ENCODE results near the gene C5orf24.
"Not testable (repeated sequence)": the region's sequence is repeated elsewhere in the genome, so short reads cannot be mapped to it uniquely, and the experiment has no call there.

C5orf24 gene

DNA sequence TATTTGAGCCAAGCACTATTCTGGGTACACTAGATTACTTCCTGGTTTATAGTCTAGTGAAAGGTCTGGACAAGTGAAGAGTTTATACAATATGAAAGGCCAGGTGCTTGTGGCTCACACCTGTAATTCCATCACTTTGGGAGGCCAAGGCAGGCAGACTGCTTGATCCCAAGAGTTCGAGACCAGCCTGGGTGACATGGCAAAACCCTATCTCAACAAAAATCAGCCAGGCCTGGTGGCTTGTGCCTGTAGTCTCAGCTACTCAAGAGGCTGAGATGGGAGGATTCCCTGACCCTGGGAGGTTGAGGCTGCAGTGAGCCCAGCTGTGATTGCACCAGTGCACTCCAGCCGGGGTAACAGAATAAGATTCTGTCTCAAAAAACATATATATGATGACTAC is 18.9 kb downstream of the C5orf24 start:
- no peak for DNase-seq

DNA sequence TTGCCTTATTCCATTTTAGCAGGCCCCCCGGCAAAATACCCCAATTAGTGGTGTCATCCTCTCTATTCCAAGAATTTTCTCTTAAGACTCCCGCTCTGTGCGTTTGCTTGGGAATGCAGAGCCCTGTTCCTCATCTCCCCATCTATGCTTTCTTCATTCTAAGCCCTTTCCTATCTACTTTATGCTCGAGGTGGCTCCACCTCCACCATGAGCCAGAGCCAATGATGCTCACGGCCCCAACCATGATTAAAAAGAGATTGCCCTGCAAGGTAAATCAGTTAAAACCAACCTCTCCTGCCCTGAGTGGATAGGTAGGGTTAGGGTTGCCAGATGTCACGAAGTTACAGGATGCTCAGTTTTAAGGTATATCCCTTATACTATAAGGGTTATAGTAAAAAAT is 27.7 kb downstream of the C5orf24 start:
- DNase-seq: no peak

DNA sequence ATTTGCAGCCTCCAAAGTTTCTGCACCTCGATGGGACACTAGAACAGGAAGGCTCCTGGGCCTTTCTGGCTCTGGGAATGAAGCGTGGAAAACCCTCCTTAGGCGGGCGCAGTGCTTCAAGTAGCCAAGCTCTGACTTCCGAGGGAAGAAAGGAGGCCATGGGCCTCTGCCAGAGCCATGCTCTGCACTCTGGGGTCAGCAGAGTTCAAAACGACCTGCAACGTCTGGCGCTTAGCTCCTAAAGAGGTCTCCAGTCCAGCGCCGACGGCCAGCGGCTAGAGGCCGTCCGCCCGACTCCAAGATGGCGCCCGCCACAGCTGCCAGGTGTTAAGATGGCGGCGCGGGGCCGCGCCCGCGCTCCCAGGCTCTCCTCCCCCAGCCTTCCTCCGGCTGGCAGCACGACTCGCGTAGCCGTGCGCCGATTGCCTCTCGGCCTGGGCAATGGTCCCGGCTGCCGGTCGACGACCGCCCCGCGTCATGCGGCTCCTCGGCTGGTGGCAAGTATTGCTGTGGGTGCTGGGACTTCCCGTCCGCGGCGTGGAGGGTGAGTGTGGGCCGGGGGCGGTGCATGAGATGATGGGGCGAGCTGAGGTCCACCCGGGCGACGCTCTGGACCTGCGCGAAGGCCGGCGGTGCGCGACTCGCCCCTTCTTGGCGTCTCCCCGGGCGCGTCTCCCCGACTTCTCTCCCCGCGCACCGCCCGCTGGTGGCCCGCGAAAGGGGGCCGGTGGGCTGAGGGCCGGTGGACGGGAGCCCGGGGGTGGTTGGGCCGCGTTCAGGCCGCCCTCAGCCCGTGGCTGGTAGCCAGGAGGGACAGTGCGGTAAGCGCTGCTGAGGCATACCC is 28.4 kb downstream of the C5orf24 start, which contains the start of gene TXNDC15:
Gene TXNDC15, plus strand, starts transcription at position 385 of the 844 bp plus-strand sequence. Its CDS starts 57 bp downstream, at position 442.
- DNase-seq: peak; percentile 65

DNA sequence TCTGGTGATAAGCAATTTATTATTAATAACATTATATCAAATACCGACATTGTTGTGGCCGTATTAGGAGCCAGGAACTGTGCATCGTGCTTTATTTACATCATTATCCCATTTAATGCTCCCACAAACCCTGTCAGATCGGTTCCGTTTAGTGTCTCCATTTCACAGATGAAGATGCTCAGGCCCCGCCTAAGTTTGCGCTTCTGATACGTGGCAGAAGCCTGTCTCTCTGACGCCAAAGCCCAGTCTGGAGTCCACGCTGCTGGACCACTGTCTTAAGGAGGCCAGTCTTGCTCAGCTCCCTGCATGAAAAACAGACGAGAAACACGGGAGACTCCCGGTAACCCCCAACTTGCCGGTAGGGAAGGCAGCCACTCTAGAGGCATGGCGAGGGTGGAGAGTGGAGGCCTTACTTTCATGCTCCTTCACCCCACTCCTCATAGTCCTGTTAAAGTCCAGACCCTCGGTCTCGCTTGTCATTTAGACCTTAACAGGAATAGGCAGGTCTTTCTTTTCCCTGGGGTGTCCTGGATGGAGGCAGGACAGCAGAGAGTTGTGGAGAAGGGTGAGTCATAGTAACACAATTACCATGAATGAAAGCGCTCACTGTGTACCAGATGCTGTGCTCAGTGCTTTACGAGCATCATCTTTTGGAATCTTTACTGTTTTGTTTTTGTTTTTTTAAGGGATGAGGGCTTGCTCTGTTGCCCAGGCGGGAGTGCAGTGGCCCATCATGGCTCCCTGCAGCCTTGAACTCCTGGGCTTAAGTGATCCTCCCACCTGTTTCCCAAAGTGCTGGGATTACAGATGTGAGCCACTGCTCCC is 29.3 kb downstream of the C5orf24 start:
- no peak for DNase-seq

DNA sequence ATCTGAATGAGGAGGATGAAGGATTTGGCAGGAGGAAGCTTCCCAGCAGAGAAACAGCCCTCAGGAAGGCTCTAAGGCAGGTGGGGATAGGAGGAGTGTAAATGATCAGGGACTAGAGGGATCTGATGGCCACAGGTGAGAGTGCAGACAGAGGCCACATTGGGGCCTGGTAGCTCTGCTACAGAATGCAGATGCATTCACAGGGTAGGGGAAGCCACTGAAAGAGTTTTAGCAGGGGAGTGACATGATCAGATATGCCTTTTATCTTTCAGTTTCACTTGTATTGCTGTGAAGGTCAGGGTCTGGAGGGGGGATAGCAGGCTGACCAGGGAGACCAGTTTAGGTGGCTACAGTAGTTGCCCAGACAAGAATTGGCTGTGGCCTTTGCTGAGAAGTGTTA is 31.4 kb downstream of the C5orf24 start:
- DNase-seq: no peak

DNA sequence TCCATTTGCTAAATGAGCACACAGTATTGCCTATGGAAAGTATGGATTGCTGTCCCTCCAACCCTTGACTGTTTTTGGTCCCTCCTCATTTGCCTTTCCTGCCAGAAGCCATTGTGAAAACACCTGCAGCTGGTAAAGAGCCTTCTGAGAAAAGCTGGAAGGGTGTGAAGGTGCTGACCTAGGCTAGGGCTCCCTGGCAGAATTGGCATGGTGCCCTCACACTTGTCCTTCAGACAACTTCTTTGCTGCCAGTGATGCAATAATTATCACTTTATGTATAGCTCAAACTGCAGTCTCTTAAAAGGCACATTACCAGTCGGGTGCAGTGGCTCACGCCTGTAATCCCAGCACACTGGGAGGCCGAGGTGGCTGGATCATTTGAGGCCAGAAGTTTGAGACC is 32.6 kb downstream of the C5orf24 start:
- peak; percentile 42 for DNase-seq

DNA sequence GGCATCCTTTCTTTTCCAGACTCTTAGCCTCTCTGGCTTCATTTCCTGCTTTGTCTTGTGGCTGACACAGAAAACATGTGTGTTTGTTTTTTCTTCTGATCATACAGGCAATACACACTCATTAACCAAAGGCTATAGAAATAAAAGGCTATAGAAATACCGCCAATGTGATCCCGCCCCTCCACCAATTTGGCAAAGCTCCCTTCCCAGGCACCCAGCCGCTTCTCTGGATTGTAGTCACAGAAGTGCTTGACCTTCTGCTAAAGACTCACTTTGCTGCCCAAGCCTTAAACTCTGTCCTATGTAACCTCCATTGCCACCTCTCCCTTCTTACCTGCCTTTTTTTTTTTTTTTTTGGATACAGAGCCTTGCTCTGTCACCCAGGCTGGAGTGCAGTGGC is 33.7 kb downstream of the C5orf24 start:
- DNase-seq: no peak

DNA sequence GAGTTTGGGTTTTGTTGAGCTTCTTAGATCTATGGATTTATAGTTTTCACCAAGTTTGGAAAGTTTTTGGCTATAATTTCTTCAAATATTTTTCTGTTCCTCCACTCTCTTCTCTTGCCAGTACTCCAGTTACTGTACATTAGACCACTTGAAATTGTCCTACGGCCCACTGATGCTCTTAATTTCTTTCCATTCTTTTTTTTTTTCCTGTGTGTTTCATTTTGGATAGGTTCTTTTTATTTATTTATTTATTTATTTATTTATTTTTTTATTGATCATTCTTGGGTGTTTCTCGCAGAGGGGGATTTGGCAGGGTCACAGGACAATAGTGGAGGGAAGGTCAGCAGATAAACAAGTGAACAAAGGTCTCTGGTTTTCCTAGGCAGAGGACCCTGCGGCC is 35.2 kb downstream of the C5orf24 start:
- DNase-seq: not testable (repeated sequence)

DNA sequence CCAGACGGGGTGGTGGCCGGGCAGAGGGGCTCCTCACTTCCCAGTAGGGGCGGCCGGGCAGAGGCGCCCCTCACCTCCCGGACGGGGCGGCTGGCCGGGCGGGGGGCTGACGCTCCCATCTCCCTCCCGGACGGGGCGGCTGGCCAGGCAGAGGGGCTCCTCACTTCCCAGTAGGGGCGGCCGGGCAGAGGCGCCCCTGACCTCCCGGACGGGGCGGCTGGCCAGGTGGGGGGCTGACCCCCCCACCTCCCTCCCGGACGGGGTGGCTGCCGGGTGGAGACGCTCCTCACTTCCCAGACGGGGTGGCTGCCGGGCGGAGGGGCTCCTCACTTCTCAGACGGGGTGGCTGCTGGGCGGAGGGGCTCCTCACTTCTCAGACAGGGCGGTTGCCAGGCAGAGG is 35.9 kb downstream of the C5orf24 start:
- not testable (repeated sequence) for DNase-seq

DNA sequence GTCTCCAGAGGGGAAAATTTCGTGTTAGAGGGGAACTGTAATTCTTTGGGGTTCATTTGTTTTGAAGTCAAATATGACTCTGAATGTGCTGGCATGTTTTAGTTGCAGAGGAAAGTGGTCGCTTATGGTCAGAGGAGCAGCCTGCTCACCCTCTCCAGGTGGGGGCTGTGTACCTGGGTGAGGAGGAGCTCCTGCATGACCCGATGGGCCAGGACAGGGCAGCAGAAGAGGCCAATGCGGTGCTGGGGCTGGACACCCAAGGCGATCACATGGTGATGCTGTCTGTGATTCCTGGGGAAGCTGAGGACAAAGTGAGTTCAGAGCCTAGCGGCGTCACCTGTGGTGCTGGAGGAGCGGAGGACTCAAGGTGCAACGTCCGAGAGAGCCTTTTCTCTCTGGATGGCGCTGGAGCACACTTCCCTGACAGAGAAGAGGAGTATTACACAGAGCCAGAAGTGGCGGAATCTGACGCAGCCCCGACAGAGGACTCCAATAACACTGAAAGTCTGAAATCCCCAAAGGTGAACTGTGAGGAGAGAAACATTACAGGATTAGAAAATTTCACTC is 41.9 kb downstream of the C5orf24 start:
- DNase-seq: no peak

DNA sequence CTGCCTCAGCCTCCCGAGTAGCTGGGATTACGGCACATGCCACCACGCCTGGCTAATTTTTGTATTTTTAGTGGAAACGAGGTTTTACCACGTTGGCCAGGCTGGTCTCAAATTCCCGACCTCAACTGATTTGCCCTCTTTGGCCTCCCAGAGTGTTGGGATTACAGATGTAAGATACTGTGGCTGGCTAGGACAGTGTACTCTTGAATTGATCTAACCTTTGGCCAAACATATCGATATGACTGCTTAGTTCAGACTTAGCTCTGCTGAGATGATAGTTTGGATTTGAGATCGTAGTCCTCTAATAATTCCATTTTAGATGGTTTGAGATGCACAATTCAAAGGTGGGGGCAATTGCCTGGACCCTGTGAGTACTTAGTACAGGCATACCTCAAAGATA is 43.6 kb downstream of the C5orf24 start:
- no peak for DNase-seq

DNA sequence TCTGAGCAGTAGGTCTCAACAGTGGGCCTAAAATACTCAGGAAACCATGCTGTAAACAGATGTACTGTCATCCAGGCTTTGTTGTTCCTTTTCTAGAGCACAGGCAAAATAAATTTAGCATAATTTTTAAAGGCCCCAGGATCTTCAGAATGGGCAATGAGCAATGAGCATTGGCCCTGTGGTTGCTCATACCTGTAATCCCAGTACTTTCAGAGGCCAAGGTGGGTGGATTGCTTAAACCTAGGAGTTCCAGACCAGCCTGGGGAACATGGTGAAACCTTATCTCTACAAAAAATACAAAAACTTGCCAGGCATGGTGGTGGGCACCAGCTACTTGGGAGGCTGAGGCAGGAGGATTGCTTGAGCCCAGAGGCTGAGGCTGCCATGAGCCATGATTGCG is 45.7 kb downstream of the C5orf24 start:
- DNase-seq: no peak

DNA sequence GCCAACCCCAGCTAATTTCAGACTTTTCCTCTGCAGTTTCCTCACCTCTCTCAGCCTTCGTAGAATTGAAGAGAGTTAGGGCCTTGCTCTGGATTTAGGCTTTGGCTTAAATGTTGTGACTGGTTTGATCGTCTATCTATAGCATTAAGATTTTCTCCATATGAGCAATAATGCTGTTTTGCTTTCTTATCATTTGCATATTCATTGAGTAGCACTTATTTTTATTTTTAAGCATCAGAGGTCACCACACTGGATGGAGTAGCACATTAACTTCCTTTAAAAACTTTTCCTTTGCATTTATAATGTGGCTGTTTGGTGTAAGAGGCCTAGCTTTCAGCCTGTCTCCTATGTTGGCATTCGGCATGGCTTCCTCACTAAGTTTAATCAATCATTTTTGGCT is 46.5 kb downstream of the C5orf24 start:
- no peak for DNase-seq

DNA sequence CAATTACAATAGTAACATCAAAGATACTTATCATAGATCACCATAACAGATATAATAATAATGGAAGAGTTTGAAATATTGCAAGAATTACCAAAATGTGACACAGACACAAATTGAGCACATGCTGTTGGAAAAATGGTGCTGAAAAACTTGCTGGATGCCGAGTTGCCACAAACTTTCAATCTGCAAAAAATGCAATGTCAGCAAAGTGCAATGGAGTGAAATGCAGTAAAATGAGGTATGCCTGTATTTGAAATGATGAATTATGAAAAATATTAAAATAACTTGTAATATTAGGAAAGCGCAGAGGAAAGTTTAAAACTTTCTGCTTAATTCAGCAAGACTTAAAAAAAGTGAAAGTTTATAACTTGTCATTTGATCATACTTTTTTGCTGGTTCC is 47.2 kb downstream of the C5orf24 start:
- no peak for DNase-seq

DNA sequence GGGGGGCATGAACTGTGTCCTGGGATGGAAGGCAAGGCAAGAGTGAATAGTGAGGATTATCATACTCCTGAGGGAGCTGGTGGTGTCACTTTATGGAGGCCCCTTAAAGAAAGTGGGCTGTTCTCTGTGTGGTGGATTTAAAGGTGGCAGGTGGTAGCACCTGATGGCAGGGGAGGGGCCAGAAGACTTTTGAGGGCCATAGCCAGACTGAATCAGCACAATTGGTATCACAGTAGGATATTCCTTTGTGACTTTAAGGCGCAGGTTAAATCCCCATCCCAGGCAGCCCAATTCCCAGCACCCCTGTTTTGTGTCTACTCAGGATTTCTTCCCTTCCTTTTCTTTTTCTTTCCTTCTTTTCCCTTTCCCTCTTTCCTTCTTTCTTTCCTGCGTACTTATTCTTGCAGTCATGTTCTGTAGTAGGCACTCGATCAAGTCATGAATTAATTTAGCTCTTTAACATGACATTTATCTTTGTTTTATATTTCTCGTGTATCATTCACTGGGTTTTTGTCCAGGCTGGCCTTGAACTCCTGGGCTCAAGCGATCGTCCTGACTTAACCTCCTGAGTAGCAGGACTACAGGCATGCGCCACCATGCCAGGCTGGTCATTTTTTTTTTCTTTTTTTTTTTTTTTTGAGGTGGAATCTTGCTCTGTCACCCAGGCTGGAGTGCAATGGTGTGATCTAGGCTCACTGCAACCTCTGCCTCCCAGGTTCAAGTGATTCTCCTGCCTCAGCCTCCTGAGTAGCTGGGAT is 48.2 kb downstream of the C5orf24 start:
- no peak for DNase-seq

DNA sequence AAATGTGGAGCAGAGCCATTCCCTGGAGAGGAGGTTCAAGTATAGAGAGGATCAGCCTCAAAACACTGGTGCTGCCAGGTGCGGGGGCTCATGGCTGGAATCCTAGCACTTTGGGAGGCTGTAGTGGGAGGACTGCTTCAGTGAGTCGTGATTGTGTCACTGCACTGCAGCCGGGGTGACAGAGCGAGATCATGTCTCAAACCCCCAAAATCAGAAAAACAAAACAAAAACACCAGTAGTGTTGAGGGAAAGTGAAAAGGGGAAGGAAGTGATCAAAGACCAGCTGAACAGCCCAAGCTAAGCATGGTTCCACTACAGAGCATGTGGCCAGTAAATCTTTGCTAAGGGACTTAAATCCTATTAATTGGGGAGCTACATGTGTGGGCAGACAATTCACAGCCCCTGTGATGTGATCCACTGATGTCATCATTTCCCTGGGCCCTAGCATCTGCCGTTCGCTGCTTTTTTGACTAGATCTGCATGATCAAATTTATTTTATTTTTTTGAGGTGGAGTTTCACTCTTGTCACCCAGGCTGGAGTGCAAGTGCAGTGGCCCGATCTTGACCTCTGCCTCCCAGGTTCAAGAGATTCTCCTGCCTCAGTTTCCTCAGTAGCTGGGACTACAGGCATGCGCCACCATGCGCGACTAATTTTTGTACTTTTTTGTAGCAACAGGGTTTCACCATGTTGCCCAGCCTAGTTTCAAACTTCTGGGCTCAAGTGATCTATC is 56.5 kb downstream of the C5orf24 start:
- DNase-seq: no peak

DNA sequence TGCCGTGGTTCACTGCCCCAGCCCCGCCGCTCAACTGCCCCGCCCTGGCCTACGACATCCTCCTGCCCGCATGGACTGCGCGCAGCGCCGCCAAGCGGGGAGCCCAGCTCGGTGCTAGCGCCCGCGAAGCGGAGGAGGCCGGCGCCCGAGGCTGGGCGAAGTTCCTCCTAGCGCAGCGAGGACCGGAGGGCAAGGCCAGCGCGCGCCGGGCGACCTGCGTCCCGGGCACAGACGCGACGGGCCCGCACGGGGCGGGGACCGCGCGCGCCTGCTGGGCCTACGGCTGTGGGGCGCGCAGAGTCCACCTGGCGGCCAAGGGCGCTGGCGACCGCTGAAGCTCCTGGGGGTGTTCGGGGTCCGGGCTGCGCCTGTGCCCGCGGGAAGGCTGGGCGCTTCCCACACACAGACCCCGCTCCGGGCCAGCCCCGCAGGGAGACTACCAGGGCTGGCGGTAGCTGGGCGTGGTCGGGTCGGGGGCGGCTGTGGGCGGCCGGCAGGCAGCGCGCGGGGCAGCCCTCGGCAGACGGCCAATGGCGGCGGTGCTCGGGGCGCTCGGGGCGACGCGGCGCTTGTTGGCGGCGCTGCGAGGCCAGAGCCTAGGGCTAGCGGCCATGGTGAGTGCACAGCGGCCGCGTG is 59.0 kb downstream of the C5orf24 start, which contains the start of gene PCBD2:
Gene PCBD2, plus strand, starts transcription at position 522 of the 636 bp plus-strand sequence. Its CDS starts 9 bp downstream, at position 531.
- peak; percentile 69 for DNase-seq

DNA sequence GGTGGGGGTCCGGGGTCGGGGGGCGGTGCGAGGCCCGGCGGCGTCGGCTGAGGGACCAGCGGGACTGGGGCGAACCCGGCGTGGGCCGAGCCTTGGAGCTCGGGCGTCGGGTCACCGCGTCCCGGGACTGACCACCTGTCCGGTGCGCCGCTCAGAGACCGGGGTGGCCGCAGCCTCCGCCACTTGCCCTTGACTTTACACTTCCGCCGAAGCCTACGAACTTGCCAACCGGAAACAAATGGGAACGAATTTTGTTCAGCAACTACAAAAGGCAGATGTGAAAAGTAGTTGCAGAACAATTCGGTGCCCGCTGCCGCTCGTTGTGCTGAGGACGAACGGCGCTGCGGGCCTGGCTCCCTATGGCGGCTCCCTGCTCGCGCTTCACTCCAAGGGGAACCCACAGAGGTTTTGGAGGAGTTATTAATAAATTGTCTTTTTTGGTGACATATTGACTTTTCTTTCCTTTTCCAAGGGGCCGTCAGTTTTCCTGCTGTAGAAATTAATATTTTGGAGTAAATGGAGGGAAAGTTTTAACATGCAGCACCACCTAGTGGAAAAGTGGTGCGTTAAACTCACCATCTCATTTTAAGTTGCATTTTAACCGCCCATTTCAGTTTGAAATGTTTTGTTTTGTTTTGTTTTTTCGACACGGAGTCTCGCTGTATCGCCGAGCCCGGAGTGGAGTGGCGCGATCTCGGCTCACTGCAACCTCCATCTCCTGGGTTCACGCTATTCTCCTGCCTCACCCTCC is 59.7 kb downstream of the C5orf24 start:
- peak; percentile 60 for DNase-seq

DNA sequence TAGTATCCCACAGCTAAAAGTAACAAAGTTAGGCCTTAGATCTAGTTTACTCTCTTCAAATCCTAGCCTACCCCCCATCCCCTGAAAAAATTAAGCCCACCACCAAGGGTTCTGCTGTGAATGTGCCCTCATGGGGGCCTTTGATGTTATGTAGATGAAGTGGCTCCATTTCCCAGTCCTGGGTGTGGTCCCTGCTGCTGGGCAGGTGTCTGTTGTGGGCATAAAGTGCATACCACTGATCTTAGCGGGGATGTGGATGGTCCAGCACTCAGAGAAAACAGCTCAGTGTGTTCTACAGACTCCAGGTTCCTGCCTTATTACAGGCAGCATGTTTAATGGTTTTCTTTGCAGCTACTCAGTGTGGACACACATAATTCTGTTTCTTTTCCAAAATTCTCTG is 61.0 kb downstream of the C5orf24 start:
- DNase-seq: no peak
